ENCODE measurements around the gene ACTG1. TPM values are rescaled to one million over a fixed set of nuclear protein-coding genes. Genes with fewer than 3 reads are reported as not detected.

The ACTG1 gene
- total and polyA plus RNA-seq, 2 of the 13 experiments (the other 11 are each of a cell fraction or from before 2014, with no cell fraction given) = 973 to 1,138 TPM

- TF ChIP-seq CSRNP2 (CRISPR knock-in tag; conservative IDR thresholded peaks at IDR 0.05; ENCODE audit: low read depth) = no peak
- peak; percentile 33; the same call in 1 of the 2 replicates for TF ChIP-seq ZFP91 (CRISPR knock-in tag; IDR thresholded peaks at IDR 0.05; ENCODE audit: borderline replicate concordance)
- no peak for TF ChIP-seq ZNF580 (CRISPR knock-in tag; IDR thresholded peaks at IDR 0.05; ENCODE audit: borderline replicate concordance, low read depth)
- TF ChIP-seq ETS1 (CRISPR knock-in tag; IDR thresholded peaks at IDR 0.05) = no peak
- TF ChIP-seq E2F1 (CRISPR knock-in tag; IDR thresholded peaks at IDR 0.05) = no peak
- TF ChIP-seq BRCA1 (CRISPR knock-in tag; IDR thresholded peaks at IDR 0.05) = no peak
- 0 out of 2 replicates have a peak, but pooled peaks have one; percentile 2 for TF ChIP-seq ZFP90 (CRISPR knock-in tag; IDR thresholded peaks at IDR 0.05; ENCODE audit: borderline replicate concordance)
- no peak for TF ChIP-seq ZBTB34 (CRISPR knock-in tag; IDR thresholded peaks at IDR 0.05)
These were observed 28.8 kb downstream of the ACTG1 start (continued) for GRCh38 chr17:81483862-81484194.
